Neural cell (in vitro differentiated cells): ENCODE results near the gene MACROD1. TPM values are rescaled to one million over a fixed set of nuclear protein-coding genes. Genes with fewer than 3 reads are reported as not detected.

Source experiments
- H2AFZ ChIP-seq: fragments of 200-600, 300-800 bp; sonication (generic), shearing (Covaris generic); 2 replicates; pipeline ENCODE4 v1.6.0; 2014; ENCODE audit warnings: low read depth, mild to moderate bottlenecking, antibody characterized with exemption, low read length, moderate library complexity
- H3F3A ChIP-seq: fragments of 200-600 bp; shearing (Covaris generic); 2 replicates; pipeline ENCODE4 v1.6.1; 2016; ENCODE audit warnings: mild to moderate bottlenecking, moderate library complexity, mixed read lengths, antibody characterized with exemption, low read length; ENCODE audit not compliant: insufficient read depth, poor library complexity, severe bottlenecking
- H3K27ac ChIP-seq: fragments of 200-600, 300-800 bp; sonication (generic), shearing (Covaris generic); 2 replicates; pipeline ENCODE4 v1.5.1; 2014; ENCODE audit warnings: mild to moderate bottlenecking, low read length, moderate library complexity
- H3K27me3 ChIP-seq: fragments of 300-800, 200-600 bp; sonication (generic), shearing (Covaris generic); 2 replicates; pipeline ENCODE4 v1.6.0; 2014; ENCODE audit warnings: mild to moderate bottlenecking, low read depth, low read length, moderate library complexity; ENCODE audit not compliant: insufficient read depth
- H3K36me3 ChIP-seq: fragments of 300-800, 200-600 bp; sonication (generic), shearing (Covaris generic); 2 replicates; pipeline ENCODE4 v1.5.1; 2014; ENCODE audit warnings: mild to moderate bottlenecking, antibody characterized with exemption, low read length, moderate library complexity; ENCODE audit not compliant: insufficient read depth
- H3K4me2 ChIP-seq: fragments of 300-800, 200-600 bp; sonication (generic), shearing (Covaris generic); 2 replicates; pipeline ENCODE4 v1.6.0; 2014; ENCODE audit warnings: mild to moderate bottlenecking, low read length
- H3K4me3 ChIP-seq: fragments of 300-800, 200-600 bp; sonication (generic), shearing (Covaris generic); 2 replicates; pipeline ENCODE4 v1.5.1; 2014; ENCODE audit warnings: mild to moderate bottlenecking, low read length, moderate library complexity
- H3K79me2 ChIP-seq: fragments of 200-600 bp; shearing (Covaris generic); replicated peaks from 2 replicates; pipeline ENCODE4 v1.6.0; 2014; ENCODE audit warnings: mild to moderate bottlenecking, low read length, moderate library complexity; ENCODE audit not compliant: insufficient read depth
- H3K9ac ChIP-seq: fragments of 300-800, 200-600 bp; sonication (generic), shearing (Covaris generic); 2 replicates; pipeline ENCODE4 v1.6.1; 2016; ENCODE audit warnings: mild to moderate bottlenecking, low read length, mixed read lengths
- H3K9me2 ChIP-seq: fragments of 200-600 bp; shearing (Covaris generic); 2 replicates; pipeline ENCODE4 v1.6.1; 2016; ENCODE audit warnings: mild to moderate bottlenecking, low read length, mixed read lengths; ENCODE audit not compliant: insufficient read depth
- H3K9me3 ChIP-seq: fragments of 200-600, 300-800 bp; sonication (generic), shearing (Covaris generic); 2 replicates; pipeline ENCODE4 v1.6.1; 2016; ENCODE audit warnings: mild to moderate bottlenecking, mixed run types, low read length, moderate library complexity, mixed read lengths
- H4K20me1 ChIP-seq: fragments of 200-600 bp; shearing (Covaris generic); 2 replicates; pipeline ENCODE4 v1.6.1; 2016; ENCODE audit warnings: mild to moderate bottlenecking, mixed run types; ENCODE audit not compliant: insufficient read depth
- EP300 ChIP-seq: fragments of 450-650 bp; conservative IDR thresholded peaks from 2 replicates; pipeline ENCODE4 v1.6.1; 2014; ENCODE audit warnings: antibody characterized with exemption, mild to moderate bottlenecking, moderate library complexity; ENCODE audit not compliant: poor library complexity, severe bottlenecking
- EZH2 ChIP-seq: fragments of 200-600, 300-800 bp; shearing (Covaris generic), sonication (generic); IDR thresholded peaks from 2 replicates; pipeline ENCODE4 v1.6.1; 2014; ENCODE audit warnings: antibody characterized with exemption, low read length, borderline replicate concordance, mild to moderate bottlenecking; ENCODE audit not compliant: insufficient read depth, poor library complexity, severe bottlenecking
- MXI1 ChIP-seq: fragments of 450-650 bp; conservative IDR thresholded peaks from 2 replicates; pipeline ENCODE4 v1.6.1; 2014; ENCODE audit warnings: antibody characterized with exemption, mild to moderate bottlenecking; ENCODE audit not compliant: poor library complexity, severe bottlenecking
- POLR2AphosphoS5 ChIP-seq: IDR thresholded peaks from 2 replicates; pipeline ENCODE4 v1.6.1; 2012
- RAD21 ChIP-seq: fragments of 450-650 bp; conservative IDR thresholded peaks from 2 replicates; pipeline ENCODE4 v1.6.1; 2014; ENCODE audit warnings: antibody characterized with exemption, mild to moderate bottlenecking, moderate library complexity
- SMC3 ChIP-seq: fragments of 450-650 bp; conservative IDR thresholded peaks from 2 replicates; pipeline ENCODE4 v1.6.1; 2014; ENCODE audit warnings: antibody characterized with exemption, mild to moderate bottlenecking, moderate library complexity; ENCODE audit not compliant: poor library complexity
- TAF1 ChIP-seq: IDR thresholded peaks from 2 replicates; pipeline ENCODE4 v1.6.1; 2012; ENCODE audit warnings: low read depth
- polyA plus RNA-seq: library from polyadenylated mRNA; depleted of rRNA; stranded (reverse); fragments of >200 nt; gene quantifications from 2 replicates; pipeline ENCODE4 v1.2.3, GENCODE V29; 2014
- TF ChIP-seq, protein P1 (sequence below): fragments of 450-650 bp; IDR thresholded peaks from 2 replicates; pipeline ENCODE4 v1.5.1; 2014; ENCODE audit warnings: antibody characterized with exemption, mild to moderate bottlenecking, moderate library complexity; ENCODE audit not compliant: poor library complexity, severe bottlenecking
- TF ChIP-seq, protein P2 (sequence below): IDR thresholded peaks from 2 replicates; pipeline ENCODE4 v1.6.1; 2012; ENCODE audit warnings: borderline replicate concordance

MACROD1 gene
- polyA plus RNA-seq, 1 donor from 2014 or later: 30.8 TPM

DNA sequence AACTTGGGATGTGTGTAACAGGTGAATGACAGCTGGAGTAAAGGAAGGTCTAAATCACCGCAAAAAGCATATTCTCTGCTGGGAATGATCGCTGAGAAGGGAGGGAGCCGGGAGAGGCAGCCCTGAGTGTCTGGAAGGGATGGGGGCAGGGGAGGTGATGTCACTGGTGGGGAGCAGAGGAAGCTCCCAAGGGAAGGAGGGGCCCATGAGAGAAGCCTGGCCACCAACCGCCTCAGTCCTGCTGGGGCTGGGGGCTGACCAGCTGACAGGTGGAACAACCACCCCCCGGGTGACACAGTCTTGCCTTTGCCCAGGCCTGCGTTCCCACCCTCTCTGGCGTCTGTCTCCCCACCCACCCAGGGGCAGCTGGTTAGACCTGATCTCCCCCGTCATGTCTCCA lies 136.1 kb downstream of the MACROD1 start:
- no peaks in the 10 kb centered on the region for H3K36me3 ChIP-seq
- H2AFZ ChIP-seq: no peak overlapping the region
- H3K27me3 ChIP-seq: no peaks in the 10 kb centered on the region
- H3K79me2 ChIP-seq: no peaks in the 10 kb centered on the region
- no peaks in the 10 kb centered on the region for H4K20me1 ChIP-seq
- H3K4me3 ChIP-seq: no peak overlapping the region
- H3F3A ChIP-seq: no peaks in the 10 kb centered on the region
- H3K4me2 ChIP-seq: no peak overlapping the region
- H3K9me2 ChIP-seq: no peaks in the 10 kb centered on the region
- H3K9me3 ChIP-seq: no peaks in the 10 kb centered on the region
- no peak overlapping the region for H3K27ac ChIP-seq
- TF ChIP-seq EZH2 (no peak), RAD21 (no peak)
- H3K9ac ChIP-seq: peak overlapping the region; percentile 66

DNA sequence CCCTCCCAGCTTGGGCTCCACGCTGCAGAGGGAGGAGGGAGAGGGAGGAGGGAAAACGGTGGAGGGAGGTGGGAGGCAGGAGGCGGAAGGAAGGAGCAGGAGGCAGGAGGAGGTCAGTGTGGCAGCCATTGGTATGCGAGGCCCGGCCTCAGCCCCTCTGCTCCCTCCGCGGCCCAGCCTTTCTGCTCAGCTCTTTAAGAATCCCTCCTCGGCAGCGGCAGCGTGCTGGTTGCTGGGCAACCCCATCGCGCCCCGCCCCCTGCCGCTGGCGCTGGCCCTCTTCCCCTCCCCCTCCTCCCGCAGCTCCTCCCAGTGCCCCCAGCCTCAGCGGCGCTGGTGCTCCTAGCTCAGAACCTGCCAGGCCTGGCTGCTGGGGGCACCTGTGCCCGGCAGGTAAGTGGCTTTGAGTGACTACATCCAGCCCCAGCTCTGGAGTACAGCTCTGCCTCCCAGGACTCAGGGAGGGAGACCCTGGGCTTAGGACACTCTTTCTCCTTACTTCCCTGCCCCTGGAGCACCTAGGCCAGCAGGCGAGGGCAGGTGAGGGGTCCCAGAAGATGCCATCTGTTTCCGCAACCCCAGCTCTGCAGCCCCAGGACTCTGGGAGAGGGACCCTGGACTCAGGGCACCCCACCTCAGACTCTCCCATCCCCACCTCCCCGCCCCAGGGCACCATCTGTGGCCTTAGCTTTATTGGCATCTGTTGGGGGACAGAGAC lies 137.4 kb downstream of the MACROD1 start:
- no peaks in the 10 kb centered on the region for H3K36me3 ChIP-seq
- no peaks in the 10 kb centered on the region for H3K27me3 ChIP-seq
- H3K79me2 ChIP-seq: no peaks in the 10 kb centered on the region
- peak overlapping the region; percentile 61 for H3K4me3 ChIP-seq
- H4K20me1 ChIP-seq: no peaks in the 10 kb centered on the region
- no peaks in the 10 kb centered on the region for H3K9me3 ChIP-seq
- peak overlapping the region; percentile 76 for H3K4me2 ChIP-seq
- no peak overlapping the region for H2AFZ ChIP-seq
- no peaks in the 10 kb centered on the region for H3K9me2 ChIP-seq
- H3F3A ChIP-seq: no peaks in the 10 kb centered on the region
- peak overlapping the region; percentile 66 for H3K9ac ChIP-seq
- H3K27ac ChIP-seq: peak overlapping the region; percentile 34
- TF ChIP-seq SMC3 (peak; percentile 8), MXI1 (peak; percentile 41), TAF1 (no peak)

DNA sequence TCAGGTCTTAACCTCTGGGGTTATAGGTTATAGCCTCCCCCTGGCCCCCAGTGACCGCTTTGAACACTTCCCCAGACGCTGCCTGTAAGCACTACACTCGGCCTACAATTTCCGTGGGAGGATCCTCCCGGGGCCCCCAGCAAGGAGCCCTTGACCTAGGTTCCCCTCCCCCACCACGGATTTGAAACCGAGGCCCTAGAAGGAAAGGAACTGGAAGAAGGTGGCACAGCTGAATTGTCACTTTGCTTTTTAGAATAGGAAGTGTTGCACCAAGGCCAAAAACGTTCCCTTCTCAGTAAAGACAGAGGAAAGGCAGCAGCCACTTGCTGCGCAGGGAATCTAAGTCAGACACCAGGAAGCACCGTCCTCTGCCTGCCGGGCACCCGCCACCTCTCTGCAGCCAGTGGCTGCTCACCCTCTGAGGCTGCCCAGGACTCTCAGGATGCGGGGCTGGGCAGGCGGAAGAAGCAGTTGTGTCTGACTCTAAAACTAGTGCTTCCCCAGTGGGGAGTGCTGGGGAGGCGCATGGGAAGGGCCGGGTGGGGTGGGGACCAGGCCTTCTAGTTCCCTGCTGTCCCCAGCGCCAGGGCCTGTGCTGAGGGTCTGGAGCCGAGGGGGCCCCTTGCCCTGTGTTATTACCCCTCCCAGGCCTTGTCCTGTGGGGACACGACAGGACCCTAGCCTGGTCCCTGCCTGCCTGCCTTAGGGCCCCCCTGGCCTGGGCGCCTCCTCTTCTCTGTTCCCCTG lies 138.1 kb downstream of the MACROD1 start:
- TF ChIP-seq RAD21 (no peak), SMC3 (no peak), MXI1 (no peak), EZH2 (no peak), POLR2AphosphoS5 (no peak), EP300 (no peak), TAF1 (no peak)
- TF ChIP-seq, protein P1, sequence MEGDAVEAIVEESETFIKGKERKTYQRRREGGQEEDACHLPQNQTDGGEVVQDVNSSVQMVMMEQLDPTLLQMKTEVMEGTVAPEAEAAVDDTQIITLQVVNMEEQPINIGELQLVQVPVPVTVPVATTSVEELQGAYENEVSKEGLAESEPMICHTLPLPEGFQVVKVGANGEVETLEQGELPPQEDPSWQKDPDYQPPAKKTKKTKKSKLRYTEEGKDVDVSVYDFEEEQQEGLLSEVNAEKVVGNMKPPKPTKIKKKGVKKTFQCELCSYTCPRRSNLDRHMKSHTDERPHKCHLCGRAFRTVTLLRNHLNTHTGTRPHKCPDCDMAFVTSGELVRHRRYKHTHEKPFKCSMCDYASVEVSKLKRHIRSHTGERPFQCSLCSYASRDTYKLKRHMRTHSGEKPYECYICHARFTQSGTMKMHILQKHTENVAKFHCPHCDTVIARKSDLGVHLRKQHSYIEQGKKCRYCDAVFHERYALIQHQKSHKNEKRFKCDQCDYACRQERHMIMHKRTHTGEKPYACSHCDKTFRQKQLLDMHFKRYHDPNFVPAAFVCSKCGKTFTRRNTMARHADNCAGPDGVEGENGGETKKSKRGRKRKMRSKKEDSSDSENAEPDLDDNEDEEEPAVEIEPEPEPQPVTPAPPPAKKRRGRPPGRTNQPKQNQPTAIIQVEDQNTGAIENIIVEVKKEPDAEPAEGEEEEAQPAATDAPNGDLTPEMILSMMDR: no peak
- TF ChIP-seq, protein P2, sequence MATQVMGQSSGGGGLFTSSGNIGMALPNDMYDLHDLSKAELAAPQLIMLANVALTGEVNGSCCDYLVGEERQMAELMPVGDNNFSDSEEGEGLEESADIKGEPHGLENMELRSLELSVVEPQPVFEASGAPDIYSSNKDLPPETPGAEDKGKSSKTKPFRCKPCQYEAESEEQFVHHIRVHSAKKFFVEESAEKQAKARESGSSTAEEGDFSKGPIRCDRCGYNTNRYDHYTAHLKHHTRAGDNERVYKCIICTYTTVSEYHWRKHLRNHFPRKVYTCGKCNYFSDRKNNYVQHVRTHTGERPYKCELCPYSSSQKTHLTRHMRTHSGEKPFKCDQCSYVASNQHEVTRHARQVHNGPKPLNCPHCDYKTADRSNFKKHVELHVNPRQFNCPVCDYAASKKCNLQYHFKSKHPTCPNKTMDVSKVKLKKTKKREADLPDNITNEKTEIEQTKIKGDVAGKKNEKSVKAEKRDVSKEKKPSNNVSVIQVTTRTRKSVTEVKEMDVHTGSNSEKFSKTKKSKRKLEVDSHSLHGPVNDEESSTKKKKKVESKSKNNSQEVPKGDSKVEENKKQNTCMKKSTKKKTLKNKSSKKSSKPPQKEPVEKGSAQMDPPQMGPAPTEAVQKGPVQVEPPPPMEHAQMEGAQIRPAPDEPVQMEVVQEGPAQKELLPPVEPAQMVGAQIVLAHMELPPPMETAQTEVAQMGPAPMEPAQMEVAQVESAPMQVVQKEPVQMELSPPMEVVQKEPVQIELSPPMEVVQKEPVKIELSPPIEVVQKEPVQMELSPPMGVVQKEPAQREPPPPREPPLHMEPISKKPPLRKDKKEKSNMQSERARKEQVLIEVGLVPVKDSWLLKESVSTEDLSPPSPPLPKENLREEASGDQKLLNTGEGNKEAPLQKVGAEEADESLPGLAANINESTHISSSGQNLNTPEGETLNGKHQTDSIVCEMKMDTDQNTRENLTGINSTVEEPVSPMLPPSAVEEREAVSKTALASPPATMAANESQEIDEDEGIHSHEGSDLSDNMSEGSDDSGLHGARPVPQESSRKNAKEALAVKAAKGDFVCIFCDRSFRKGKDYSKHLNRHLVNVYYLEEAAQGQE: no peak
- no peaks in the 10 kb centered on the region for H3F3A ChIP-seq
- peak overlapping the region; percentile 34 for H3K27ac ChIP-seq
- peak overlapping the region; percentile 76 for H3K4me2 ChIP-seq
- H3K9me3 ChIP-seq: no peaks in the 10 kb centered on the region
- H3K36me3 ChIP-seq: no peaks in the 10 kb centered on the region
- peak overlapping the region; percentile 66 for H3K9ac ChIP-seq
- H3K4me3 ChIP-seq: peak overlapping the region; percentile 61
- H3K9me2 ChIP-seq: no peaks in the 10 kb centered on the region
- no peak overlapping the region for H2AFZ ChIP-seq
- H3K27me3 ChIP-seq: no peaks in the 10 kb centered on the region
- H3K79me2 ChIP-seq: no peaks in the 10 kb centered on the region
- no peaks in the 10 kb centered on the region for H4K20me1 ChIP-seq
